ENCODE measurements around the gene KDELR1.

The KDELR1 gene

DNA sequence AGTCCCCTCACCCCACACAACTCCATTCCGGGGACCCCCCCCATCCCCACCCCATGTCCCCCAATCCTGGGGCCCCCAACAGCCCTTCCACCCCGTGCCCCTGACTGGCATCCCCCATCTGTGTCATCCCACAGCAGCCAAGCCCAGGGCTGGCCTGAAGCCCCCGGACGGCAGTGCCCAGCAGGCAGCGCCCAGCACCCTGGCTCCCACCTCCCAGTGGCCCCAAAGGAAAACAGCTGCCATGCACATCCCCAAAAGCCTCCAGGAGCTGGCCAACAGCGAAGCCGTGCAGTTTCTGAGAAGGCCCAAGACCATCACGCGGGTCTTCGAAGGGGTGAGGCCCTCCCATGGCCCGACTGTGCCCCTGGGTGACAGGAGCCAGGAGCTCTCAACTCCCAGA is 25.7 kb downstream of the KDELR1 start:
- DNase-seq (ENCODE audit: low spot score in 2 of 2): no peak
- H3K4me1 Mint-ChIP-seq: peaks cover 25% of the 10 kb centered on the region
- H3K4me3 Mint-ChIP-seq: peak overlapping the region; percentile 89
- H3K9me3 Mint-ChIP-seq: no peaks in the 10 kb centered on the region
- ATAC-seq: no peak
- peaks cover 20% of the 10 kb centered on the region for H3K36me3 Mint-ChIP-seq
- H3K27ac Mint-ChIP-seq: peak overlapping the region; percentile 94

GRCh38 chr19:48364598-48365348 is 26.6 kb downstream of the KDELR1 start:
- no peaks in the 10 kb centered on the region for H3K9me3 Mint-ChIP-seq
- H3K4me1 Mint-ChIP-seq: peaks cover 25% of the 10 kb centered on the region
- no peak for ATAC-seq
- no peak for DNase-seq (ENCODE audit: low spot score in 2 of 2)
- H3K27ac Mint-ChIP-seq: peak overlapping the region; percentile 94
- peaks cover 20% of the 10 kb centered on the region for H3K36me3 Mint-ChIP-seq
- peak overlapping the region; percentile 89 for H3K4me3 Mint-ChIP-seq

DNA sequence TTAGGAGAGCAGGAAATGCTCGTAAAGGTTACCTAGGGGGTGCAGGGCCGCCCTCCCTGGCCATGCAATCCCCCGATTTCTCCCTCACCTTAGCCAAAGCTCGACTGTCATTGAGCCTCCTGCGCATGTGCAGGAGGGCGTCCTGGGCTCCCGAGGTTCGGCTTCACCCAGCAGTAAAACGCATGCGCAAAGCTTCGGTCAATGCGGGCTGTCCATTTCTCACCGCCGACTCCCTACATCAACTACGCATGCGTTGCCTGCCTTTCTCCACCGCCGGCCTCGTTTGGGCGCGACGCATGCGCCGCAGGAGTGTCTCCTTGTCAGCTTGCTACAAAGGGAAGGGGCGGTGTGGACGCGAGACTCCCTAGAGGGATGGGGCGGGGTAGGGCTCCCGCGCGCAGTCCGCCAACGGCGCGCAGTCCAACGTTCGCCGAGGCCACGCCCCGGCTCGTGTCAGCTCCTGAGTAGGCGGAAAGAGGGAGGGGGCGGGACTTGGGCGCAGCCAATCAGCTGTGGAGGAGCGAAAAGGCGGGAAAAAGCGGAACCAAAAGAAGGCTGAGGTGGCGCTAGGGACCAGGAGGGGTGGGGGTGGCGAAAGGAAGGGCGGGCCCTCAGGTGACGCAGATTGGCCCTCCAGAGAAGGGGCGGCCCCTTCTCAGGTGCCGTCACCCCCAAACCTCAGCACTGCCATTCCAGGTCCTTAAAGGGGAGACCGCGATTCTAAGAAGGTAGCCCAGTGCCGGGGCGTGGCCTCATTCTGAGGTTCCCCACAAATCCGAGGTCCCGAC is 27.3 kb downstream of the KDELR1 start, which contains the start of the genes SYNGR4 and TMEM143:
TSS of gene SYNGR4 (plus strand) at position 558 of the 788 bp plus-strand sequence. CDS start 1,476 bp downstream, outside the sequence.
TSS of gene TMEM143 (minus strand) at position 131 of the 788 bp plus-strand sequence. CDS start at position 111, 20 bp downstream.
- Mint-ChIP-seq H3K4me3 (peak within 1 kb of the TSS; percentile 89), H3K9me3 (no peaks in the 10 kb centered on the region), H3K4me1 (peaks cover 25% of the 10 kb centered on the region), H3K27ac (peak within 1 kb of the TSS; percentile 94), H3K36me3 (peaks cover 28% of the 10 kb centered on the region)
- peak; percentile 91 for ATAC-seq
- peak; percentile 92 to 98 for DNase-seq (ENCODE audit: low spot score in 2 of 2)

- DNase-seq (ENCODE audit: low spot score in 2 of 2) (no peak), ATAC-seq (peak; percentile 29)
- peak overlapping the region; percentile 94 for H3K27ac Mint-ChIP-seq
- no peaks in the 10 kb centered on the region for H3K9me3 Mint-ChIP-seq
- peaks cover 31% of the 10 kb centered on the region for H3K36me3 Mint-ChIP-seq
- peaks cover 25% of the 10 kb centered on the region for H3K4me1 Mint-ChIP-seq
- peak overlapping the region; percentile 89 for H3K4me3 Mint-ChIP-seq
Observed at GRCh38 chr19:48363500-48363809, 27.9 kb downstream of the KDELR1 start.

GRCh38 chr19:48362716-48363499 is 28.4 kb downstream of the KDELR1 start:
- peak overlapping the region; percentile 89 for H3K4me3 Mint-ChIP-seq
- peak overlapping the region; percentile 94 for H3K27ac Mint-ChIP-seq

GRCh38 chr19:48361912-48362311 is 29.4 kb downstream of the KDELR1 start:
- Mint-ChIP-seq H3K36me3 (peaks cover 31% of the 10 kb centered on the region), H3K9me3 (no peaks in the 10 kb centered on the region), H3K27ac (no peak overlapping the region), H3K4me1 (peaks cover 25% of the 10 kb centered on the region), H3K4me3 (no peak overlapping the region)
- ATAC-seq (no peak), DNase-seq (ENCODE audit: low spot score in 2 of 2) (no peak)

More at GRCh38 chr19:48362716-48363499, 28.4 kb downstream of the KDELR1 start:
- peaks cover 31% of the 10 kb centered on the region for H3K36me3 Mint-ChIP-seq
- peak; percentile 82 to 91 for DNase-seq (ENCODE audit: low spot score in 2 of 2)
- no peaks in the 10 kb centered on the region for H3K9me3 Mint-ChIP-seq
- peak; percentile 82 for ATAC-seq
- H3K4me1 Mint-ChIP-seq: peaks cover 25% of the 10 kb centered on the region

- no peaks in the 10 kb centered on the region for H3K9me3 Mint-ChIP-seq
- H3K4me3 Mint-ChIP-seq: no peak overlapping the region
- no peak for DNase-seq (ENCODE audit: low spot score in 2 of 2)
- ATAC-seq: no peak
- H3K36me3 Mint-ChIP-seq: peaks cover 26% of the 10 kb centered on the region
- H3K27ac Mint-ChIP-seq: no peak overlapping the region
- peaks cover 14% of the 10 kb centered on the region for H3K4me1 Mint-ChIP-seq
Observed at GRCh38 chr19:48359123-48359522, 32.2 kb downstream of the KDELR1 start.

DNA sequence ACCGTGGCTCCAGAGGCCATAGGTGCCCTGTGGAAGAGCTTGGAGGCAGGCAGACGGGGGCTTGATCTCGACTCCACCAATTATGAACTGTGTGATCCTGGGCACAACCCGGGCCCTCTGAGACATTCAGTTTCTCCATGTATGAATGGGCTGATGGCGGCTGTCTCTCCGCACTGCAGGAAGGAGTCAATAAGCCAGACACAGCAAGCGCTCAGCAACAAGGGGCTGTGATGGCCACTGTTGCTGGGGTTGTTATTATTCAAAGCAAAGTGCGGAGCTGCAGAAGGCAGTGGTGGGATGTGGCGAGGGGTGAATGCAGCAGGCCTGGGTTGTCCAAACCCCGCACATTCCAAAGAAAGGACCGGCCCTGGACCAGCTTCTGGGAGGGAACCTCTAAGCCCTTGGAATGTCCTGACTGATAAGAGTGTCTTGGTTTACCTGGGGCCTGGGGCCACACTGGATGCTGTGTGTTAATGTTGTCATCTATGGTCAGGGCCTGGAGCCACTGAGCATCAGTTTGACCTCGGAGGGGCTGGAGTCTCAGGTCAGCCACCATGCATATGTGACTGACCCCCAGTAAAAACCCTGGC is 35.9 kb downstream of the KDELR1 start:
- Mint-ChIP-seq H3K4me3 (no peak overlapping the region), H3K9me3 (no peaks in the 10 kb centered on the region), H3K4me1 (peaks cover 10% of the 10 kb centered on the region), H3K36me3 (peaks cover 11% of the 10 kb centered on the region), H3K27ac (no peak overlapping the region)
- ATAC-seq: no peak
- no peak for DNase-seq (ENCODE audit: low spot score in 2 of 2)

- DNase-seq (ENCODE audit: low spot score in 2 of 2): no peak
- H3K36me3 Mint-ChIP-seq: peaks cover 8% of the 10 kb centered on the region
- peaks cover 10% of the 10 kb centered on the region for H3K4me1 Mint-ChIP-seq
- no peak overlapping the region for H3K4me3 Mint-ChIP-seq
- no peak for ATAC-seq
- H3K27ac Mint-ChIP-seq: no peak overlapping the region
- H3K9me3 Mint-ChIP-seq: no peaks in the 10 kb centered on the region
Observed at GRCh38 chr19:48354332-48354992, 36.9 kb downstream of the KDELR1 start.

- peaks cover 10% of the 10 kb centered on the region for H3K4me1 Mint-ChIP-seq
- H3K9me3 Mint-ChIP-seq: no peaks in the 10 kb centered on the region
- no peaks in the 10 kb centered on the region for H3K36me3 Mint-ChIP-seq
- no peak overlapping the region for H3K4me3 Mint-ChIP-seq
- ATAC-seq (no peak), DNase-seq (ENCODE audit: low spot score in 2 of 2) (no peak)
- H3K27ac Mint-ChIP-seq: no peak overlapping the region
Observed at GRCh38 chr19:48353677-48354076, 37.7 kb downstream of the KDELR1 start.

DNA sequence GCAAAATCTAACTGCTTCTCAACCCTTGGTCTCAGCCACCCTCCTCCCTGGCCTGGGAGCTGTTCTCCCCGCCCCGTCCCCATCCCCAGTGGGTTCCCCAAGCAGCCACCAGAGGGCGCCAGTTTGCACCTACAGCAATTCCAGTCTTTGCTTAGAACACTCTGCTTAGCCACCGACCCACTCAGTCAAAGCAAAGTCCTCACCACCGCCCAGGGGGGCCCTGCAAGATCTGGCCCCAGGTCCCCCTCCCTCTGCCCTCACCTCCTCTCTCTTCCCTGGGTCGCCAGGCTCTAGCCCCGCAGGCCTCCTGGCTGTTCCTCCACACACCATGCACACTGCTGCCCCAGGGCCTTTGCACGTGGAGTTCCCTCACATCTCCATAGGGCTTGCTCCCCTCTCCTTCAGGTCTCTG is 40.0 kb downstream of the KDELR1 start:
- peak overlapping the region; percentile 26 for H3K27ac Mint-ChIP-seq
- no peaks in the 10 kb centered on the region for H3K36me3 Mint-ChIP-seq
- DNase-seq (ENCODE audit: low spot score in 2 of 2): peak; percentile 74 to 92
- no peak overlapping the region for H3K4me3 Mint-ChIP-seq
- ATAC-seq: peak; percentile 91
- no peaks in the 10 kb centered on the region for H3K9me3 Mint-ChIP-seq
- peaks cover 10% of the 10 kb centered on the region for H3K4me1 Mint-ChIP-seq

- Mint-ChIP-seq H3K4me1 (peaks cover 10% of the 10 kb centered on the region), H3K9me3 (no peaks in the 10 kb centered on the region), H3K4me3 (no peak overlapping the region), H3K36me3 (no peaks in the 10 kb centered on the region), H3K27ac (peak overlapping the region; percentile 26)
- DNase-seq (ENCODE audit: low spot score in 2 of 2) (no peak), ATAC-seq (no peak)
Observed at GRCh38 chr19:48350856-48351255, 40.5 kb downstream of the KDELR1 start.

GRCh38 chr19:48348737-48349136 is 42.6 kb downstream of the KDELR1 start:
- ATAC-seq (no peak), DNase-seq (ENCODE audit: low spot score in 2 of 2) (no peak)
- Mint-ChIP-seq H3K36me3 (no peaks in the 10 kb centered on the region), H3K9me3 (no peaks in the 10 kb centered on the region), H3K4me3 (no peak overlapping the region), H3K27ac (no peak overlapping the region), H3K4me1 (peaks cover 10% of the 10 kb centered on the region)

DNA sequence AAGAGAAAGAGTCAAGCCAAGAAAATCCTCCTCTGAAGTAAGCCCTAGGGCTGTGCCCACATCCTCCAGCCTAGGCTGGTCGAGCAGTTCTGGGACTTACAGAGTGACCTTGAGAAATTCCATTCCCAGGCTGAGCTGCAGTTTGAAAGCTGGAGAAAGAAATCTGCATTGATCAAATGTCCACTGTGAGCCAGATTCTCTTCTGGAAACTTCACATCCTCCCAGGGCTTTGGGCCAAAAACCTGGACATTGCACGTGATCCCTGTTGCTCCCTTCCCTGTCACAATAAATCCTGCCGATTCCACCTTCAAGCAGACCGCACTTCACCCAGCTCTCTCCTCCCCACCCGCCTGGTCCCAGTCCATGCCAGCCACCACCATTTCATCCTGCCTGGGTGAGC is 43.3 kb downstream of the KDELR1 start:
- no peak overlapping the region for H3K4me3 Mint-ChIP-seq

More for the DNA sequence above, 43.3 kb downstream of the KDELR1 start:
- Mint-ChIP-seq H3K4me1 (peaks cover 10% of the 10 kb centered on the region), H3K36me3 (no peaks in the 10 kb centered on the region), H3K27ac (no peak overlapping the region), H3K9me3 (no peaks in the 10 kb centered on the region)
- DNase-seq (ENCODE audit: low spot score in 2 of 2) (no peak), ATAC-seq (no peak)

All from stimulated activated effector memory CD8-positive, alpha-beta T cell treated with anti-CD3 and anti-CD28 coated beads, Interleukin-12 subunit alpha, Interleukin-12 subunit beta, amount 100 ng/mL, for 72 hours (primary cell).